ENCODE data around the gene SFMBT1.

SFMBT1 gene

DNA sequence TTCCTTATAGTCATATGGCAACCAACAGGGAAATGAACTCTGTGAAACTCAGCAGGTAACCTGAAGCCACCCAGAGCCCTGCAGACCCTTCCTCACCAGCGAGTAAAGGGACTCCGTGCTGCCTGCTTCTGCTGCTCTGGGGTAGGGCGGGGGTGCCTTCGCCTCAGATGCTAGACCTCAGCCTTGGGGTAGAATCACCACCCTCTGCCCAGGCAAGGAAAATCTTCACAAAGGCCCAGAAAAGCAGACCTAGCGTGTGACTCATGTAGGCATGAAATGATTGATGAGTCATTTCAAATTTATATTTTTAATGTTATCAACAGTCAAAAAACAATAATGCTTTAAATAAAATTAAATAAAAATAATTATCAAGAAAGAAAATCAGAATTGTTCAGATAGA is 155.1 kb downstream of the SFMBT1 start:
- TF ChIP-seq GATA3 (IDR thresholded peaks at IDR 0.05; ENCODE audit: low read depth, low read length) (no peak), GATA2 (IDR thresholded peaks at IDR 0.05; ENCODE audit: low read depth, low read length) (no peak)

DNA sequence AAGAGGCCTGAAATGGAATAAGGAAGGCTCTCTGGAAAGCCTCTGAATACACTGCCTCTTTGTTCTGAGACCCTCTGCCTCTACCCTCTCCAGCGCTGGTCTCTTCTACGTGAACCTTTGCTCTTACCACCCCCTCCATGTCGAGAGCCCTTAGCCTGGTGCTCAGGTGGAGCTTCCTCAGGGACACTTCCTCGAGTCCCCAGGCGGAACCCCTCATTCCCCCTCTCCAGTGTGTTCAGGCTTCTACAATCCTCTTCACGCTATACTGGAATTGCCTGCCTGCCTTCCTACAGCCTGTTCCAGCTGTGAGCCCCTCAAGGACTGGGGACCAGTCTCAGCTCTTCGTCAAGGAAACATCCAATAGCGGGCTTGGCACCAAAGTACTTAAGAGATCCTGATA is 156.0 kb downstream of the SFMBT1 start:
- TF ChIP-seq GATA2 (IDR thresholded peaks at IDR 0.05; ENCODE audit: low read depth, low read length) (no peak), GATA3 (IDR thresholded peaks at IDR 0.05; ENCODE audit: low read depth, low read length) (no peak)

DNA sequence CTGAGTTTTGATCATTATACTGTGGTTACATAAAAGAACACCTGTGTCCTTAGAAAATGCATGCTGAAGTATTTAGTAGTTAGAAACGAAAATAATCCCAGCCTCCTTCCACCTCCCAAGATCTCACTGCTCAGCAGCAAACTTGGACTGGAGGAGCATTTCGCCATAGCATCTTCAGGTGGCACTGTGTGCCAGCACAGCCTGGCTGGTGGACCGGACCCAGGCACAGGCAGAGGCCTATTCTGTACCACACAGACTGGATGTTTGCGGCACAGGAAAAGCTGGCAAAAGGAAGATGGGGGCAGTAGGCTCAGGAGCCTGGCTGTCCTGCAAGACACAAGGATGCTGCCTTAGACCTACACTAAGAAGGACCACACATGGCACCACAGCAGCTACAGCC is 158.7 kb downstream of the SFMBT1 start:
- TF ChIP-seq GATA2 (IDR thresholded peaks at IDR 0.05; ENCODE audit: low read depth, low read length) (no peak), GATA3 (IDR thresholded peaks at IDR 0.05; ENCODE audit: low read depth, low read length) (no peak)

DNA sequence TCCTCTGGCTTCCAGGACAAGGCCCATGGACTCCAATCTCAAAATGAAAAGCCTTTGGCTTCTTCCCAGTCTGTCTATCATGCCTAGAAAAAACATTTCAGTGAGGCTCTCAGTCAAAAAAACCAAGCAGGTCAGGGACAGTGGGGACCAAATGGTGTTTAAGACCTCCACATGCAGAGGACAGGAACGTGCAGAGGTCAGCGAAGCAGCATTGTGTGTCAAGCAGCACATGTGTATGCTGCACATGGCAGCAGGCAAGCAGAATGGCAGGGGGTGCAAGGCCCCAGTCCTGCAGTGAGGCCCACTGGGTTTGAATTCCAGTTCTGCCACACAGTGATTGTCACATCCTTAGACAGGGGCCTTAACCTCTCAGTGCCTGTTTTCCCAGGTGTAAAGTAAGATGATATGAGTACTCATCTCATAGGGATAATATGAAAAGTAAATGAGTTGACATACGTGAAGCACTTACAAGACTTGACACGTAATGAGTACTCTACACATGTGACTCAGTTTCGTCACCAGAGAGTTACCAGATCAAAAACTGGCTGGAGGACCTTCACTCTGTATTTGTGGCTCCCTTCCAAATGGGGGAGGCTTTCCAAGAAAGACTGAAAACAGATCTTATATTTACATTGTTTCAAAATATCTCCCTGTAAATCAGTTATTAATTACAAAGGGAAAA is 159.7 kb downstream of the SFMBT1 start:
- TF ChIP-seq GATA2 (IDR thresholded peaks at IDR 0.05; ENCODE audit: low read depth, low read length) (no peak), GATA3 (IDR thresholded peaks at IDR 0.05; ENCODE audit: low read depth, low read length) (no peak)

DNA sequence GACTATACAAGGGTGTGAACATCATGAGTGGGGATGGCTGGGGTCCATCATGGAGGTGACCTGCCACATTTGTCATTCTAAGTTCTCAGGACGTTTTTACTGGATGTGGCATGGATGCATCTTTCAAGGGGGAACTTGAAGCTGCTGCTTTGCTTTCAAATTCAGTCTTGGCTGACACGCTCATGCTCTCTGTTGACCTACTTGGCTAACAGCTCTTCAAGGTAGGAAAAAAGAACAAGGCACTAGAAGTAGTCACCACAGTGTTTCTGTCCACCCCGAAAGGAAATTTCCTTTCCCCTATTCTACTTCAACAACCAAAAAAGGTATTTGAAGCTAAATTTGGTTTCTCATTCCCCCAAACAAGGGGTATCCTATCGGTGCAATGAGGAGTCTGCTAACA is 163.5 kb downstream of the SFMBT1 start:
- no peak for TF ChIP-seq GATA2 (IDR thresholded peaks at IDR 0.05; ENCODE audit: low read depth, low read length)
- no peak for TF ChIP-seq GATA3 (IDR thresholded peaks at IDR 0.05; ENCODE audit: low read depth, low read length)

DNA sequence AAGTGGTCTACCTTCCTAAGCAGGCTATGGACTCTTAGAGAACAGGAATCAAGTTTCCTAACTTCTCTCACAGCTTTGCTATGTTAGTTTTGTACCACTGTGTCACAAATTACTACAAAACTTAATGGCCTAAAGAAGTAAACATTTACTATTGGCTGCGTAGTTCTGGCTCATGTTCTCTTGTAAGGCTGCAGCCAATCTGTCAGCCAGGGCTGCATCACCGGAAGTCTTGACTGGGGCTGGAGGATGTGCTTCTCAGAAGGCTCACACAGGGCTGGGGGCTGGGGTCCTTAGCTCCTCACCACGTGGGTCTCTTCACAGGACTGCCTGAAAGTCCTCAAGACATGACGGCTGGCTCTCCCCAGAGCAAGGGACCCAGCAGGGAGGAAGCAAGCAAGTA is 164.0 kb downstream of the SFMBT1 start:
- TF ChIP-seq GATA3 (IDR thresholded peaks at IDR 0.05; ENCODE audit: low read depth, low read length) = no peak
- TF ChIP-seq GATA2 (IDR thresholded peaks at IDR 0.05; ENCODE audit: low read depth, low read length) = no peak

DNA sequence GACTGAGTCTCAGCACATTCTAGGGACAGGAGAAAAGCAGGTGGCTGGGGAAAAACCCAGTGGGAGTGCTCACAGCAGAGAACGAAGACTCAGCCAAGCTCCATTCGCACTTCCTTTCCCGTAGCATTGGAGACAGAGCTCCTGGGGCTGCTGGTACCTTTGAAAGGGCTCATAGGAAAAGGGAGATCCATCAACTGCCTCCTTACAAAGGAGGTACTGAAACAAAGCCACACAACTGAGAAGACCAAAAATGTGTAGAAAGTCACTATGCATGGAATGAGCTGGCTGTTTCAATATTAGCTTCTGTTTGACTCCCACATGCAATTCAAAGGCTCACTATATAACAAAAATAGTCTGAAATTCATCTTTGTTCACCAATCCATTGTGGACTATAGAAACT is 165.4 kb downstream of the SFMBT1 start:
- no peak for TF ChIP-seq GATA2 (IDR thresholded peaks at IDR 0.05; ENCODE audit: low read depth, low read length)
- TF ChIP-seq GATA3 (IDR thresholded peaks at IDR 0.05; ENCODE audit: low read depth, low read length) = no peak

DNA sequence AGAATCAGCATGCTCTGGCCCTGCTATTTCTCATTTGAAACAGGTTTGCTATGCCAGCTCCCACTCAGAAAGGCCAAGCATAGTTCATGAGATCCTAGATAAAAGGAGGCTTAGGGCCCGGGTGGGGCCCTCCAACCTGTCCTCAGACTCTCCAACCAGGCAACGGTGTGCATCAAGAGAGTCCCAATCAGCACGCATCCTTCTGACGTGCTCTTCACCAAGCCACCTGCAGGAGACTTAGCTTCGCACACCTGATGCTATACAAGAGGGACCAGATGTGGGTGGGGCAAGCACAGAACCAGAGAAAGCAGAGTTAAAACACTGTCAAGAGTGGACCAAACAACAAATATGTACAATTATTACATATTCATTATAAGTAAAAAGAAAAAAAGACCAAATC is 165.8 kb downstream of the SFMBT1 start:
- TF ChIP-seq GATA2 (IDR thresholded peaks at IDR 0.05; ENCODE audit: low read depth, low read length) (no peak), GATA3 (IDR thresholded peaks at IDR 0.05; ENCODE audit: low read depth, low read length) (no peak)

DNA sequence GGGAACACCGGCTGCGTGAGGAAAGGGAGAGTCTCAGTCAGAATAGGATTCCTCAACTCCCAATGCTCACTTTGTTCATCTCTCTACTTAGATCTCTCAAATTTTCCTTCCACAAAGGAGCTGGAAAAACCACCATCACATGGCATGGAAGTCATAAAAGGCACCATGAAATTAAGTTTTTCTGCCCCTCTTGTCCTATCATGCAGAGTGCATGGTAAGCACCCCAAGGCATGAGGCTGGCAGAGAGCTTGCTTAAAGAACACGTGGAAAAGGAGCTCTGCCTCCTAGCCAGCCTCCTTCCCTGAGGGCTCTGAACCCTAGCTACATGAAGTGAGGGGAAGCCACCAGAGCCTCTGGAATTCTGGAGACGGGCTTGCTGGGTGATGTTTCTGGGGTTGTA is 166.3 kb downstream of the SFMBT1 start:
- TF ChIP-seq GATA3 (IDR thresholded peaks at IDR 0.05; ENCODE audit: low read depth, low read length) (no peak), GATA2 (IDR thresholded peaks at IDR 0.05; ENCODE audit: low read depth, low read length) (no peak)

DNA sequence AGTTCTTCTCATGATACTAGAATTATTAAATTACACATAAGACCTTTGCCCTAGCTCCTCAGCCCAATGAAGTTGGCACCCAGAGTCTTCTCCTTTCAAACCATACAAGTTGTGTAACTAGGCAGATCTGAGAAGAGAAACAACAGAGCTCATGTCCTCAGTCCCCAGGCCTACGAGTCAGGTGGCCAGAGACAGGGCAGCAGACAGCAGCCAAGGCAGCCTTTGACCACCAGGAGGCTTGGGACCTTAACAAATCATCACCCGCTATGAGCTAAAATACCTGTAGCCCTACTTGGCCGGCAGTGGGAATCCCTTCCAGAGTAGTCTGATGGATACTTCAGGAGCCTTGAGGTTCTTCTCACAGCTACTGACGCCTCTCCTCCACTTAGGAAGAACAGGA is 166.8 kb downstream of the SFMBT1 start:
- TF ChIP-seq GATA3 (IDR thresholded peaks at IDR 0.05; ENCODE audit: low read depth, low read length) = no peak
- TF ChIP-seq GATA2 (IDR thresholded peaks at IDR 0.05; ENCODE audit: low read depth, low read length) = no peak

DNA sequence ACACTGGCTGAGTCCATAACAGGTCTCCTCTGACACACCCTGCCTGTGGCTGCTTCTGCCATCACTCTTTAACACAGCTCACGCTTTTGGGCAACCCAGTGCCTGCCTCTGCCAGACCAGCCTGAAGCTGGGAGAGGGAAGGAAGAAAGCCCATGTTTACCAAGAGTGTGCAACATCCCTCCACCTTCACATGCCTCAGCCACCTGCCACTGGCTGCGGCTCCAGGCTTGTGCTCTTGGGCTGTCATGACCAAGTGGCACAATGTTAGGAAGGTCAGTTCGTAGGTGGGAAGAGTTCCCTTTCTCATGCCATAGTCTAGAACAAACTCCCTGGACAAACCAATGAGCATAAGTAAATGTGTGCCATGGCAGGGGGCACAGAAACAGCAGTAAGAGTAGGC is 168.8 kb downstream of the SFMBT1 start:
- TF ChIP-seq GATA3 (IDR thresholded peaks at IDR 0.05; ENCODE audit: low read depth, low read length) = no peak
- TF ChIP-seq GATA2 (IDR thresholded peaks at IDR 0.05; ENCODE audit: low read depth, low read length) = no peak

DNA sequence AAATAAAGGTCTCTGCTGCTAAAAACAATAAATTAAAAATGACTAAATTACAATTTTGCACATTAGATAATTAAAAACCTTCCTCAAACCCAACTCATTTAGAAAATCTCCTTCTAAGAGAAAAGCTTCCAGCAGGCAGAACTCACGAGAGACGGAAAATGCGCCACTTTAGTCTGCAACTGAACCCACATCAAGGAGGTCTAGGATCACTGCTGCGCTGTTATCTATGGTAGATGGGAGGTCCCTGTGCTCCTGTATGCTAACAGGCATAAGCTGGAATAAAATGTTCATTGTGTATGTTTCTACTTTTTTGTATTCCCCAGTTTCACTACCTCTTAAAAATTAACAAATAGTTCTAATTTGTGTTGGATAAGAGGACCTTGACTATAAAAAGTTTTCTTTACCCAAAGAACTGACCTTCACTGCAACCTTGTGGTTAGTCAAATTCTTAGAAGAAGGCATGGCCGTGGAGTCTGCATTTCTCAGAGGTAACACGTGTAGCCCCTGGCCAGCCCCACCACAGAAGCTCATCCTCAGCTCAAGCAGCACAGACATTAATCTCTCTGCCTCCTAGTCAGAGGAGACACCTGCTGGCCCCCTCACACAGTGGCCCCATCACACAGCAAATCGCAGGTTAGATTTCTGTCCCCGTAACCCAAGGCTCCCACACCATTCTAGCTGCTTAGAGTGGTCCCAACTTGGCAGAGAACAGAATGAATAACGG is 170.8 kb downstream of the SFMBT1 start:
- TF ChIP-seq GATA2 (IDR thresholded peaks at IDR 0.05; ENCODE audit: low read depth, low read length) (no peak), GATA3 (IDR thresholded peaks at IDR 0.05; ENCODE audit: low read depth, low read length) (no peak)

DNA sequence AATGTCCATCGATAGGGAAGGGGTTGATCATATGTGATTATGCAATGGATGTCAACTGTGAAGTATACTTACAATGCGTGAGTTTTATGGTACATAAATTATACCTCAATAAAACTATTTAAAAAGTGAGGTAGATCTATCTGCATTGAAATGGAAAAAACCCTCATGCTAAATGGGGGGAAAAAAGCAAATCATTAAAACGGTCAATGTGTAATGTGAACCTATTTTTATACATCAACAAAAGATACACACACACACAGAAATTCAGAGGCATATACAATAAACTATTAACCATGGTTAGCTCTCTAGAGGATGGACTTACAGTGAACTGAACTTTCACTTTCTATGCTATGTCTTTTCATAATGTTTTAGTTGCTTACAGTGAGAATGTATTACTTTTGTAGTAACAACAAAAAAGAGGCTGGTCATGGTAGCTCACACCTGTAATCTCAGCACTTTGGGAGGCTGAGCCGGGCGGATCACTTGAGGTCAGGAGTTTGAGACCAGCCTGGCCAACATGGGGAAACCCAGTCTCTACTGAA is 171.6 kb downstream of the SFMBT1 start:
- TF ChIP-seq GATA3 (IDR thresholded peaks at IDR 0.05; ENCODE audit: low read depth, low read length) (no peak), GATA2 (IDR thresholded peaks at IDR 0.05; ENCODE audit: low read depth, low read length) (no peak)

DNA sequence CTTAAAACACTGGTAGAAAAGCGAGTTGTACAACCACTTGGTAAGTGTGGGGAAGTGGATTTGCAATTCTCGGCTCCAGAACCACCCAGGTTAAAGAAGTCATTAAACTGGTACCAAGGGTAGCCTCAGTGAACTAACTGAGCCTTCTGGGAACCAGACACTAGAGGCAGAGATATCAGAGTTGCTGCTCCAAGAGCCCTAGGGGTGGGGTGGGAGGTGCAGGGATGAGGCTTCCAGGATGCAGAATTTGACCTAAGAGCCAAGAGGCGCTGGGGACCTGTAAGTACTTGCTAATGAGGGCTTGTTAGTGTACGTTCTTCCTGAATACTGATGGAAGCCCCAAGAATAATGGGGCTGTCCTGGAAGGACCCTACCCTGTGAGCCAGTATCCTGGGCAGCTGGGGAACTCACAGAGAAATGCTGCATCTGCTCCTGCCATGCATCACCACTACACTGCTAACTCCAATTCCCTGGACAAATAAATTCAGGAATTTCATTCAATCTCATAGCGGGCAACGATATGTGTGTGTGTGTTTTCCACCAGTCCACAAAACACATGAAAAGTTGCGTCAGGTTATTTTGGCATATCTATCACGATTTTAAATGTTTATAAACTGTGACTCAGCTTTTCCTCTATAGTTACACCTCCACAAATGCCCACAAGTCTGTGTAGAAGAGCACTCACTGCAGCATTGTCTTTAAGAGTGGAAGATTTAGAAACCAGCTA is 172.3 kb downstream of the SFMBT1 start:
- TF ChIP-seq GATA2 (IDR thresholded peaks at IDR 0.05; ENCODE audit: low read depth, low read length) (no peak), GATA3 (IDR thresholded peaks at IDR 0.05; ENCODE audit: low read depth, low read length) (no peak)
